ENCODE measurements around the gene CDC25B.

CDC25B gene

GRCh38 chr20:3795511-3796468 is at the start of gene CDC25B:
Gene CDC25B, plus strand, starts transcription at chr20:3796310. Its CDS starts 222 bp downstream, at chr20:3796532.
- peak; percentile 90 for DNase-seq (ENCODE audit: low spot score)

DNA sequence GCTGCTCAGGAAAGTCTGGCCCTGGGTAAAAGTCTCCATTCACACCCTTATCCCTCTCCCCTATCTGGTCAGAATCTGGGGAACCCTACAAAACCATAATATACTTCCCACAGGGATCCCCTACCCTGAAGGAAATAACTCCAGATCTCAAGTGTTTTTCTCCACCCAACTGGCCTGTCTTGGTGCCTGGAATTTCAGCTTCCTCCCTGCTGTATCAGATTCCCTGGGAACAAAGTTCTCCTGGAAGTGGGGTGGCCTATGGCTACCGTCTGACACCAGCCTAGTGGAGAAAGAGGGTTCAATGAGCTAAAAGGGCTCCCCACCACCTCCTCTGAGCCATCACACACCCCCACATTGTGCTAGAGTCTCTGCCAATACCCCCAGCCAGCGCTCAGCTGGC is 48.6 kb upstream of the CDC25B start:
- DNase-seq (ENCODE audit: low spot score): no peak

DNA sequence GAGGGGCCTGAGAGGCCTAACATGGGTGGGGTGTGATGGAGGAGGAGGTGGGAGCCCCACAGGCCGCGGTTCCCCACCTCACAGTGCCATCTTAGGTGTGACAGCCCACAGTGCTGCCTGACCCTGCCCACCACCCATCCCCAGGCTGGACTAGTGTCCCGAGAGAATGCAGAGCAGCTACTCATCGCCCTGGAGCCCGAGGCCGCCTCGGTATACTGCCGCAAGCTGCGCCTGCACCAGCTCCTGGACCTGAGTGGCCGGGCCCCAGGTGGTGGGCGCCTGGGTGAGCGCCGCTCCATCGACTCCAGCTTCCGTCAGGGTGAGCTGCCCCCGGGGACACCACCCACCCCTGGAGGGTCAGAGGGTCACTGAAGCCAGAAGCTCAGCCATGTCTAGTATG is 48.0 kb upstream of the CDC25B start:
- DNase-seq (ENCODE audit: low spot score): no peak

- DNase-seq (ENCODE audit: low spot score): no peak
Observed at GRCh38 chr20:3749087-3749688, 46.9 kb upstream of the CDC25B start.

GRCh38 chr20:3749689-3750531 is 46.2 kb upstream of the CDC25B start:
- no peak for DNase-seq (ENCODE audit: low spot score)

- DNase-seq (ENCODE audit: low spot score): no peak
Observed at GRCh38 chr20:3751305-3751674, 44.8 kb upstream of the CDC25B start.

DNA sequence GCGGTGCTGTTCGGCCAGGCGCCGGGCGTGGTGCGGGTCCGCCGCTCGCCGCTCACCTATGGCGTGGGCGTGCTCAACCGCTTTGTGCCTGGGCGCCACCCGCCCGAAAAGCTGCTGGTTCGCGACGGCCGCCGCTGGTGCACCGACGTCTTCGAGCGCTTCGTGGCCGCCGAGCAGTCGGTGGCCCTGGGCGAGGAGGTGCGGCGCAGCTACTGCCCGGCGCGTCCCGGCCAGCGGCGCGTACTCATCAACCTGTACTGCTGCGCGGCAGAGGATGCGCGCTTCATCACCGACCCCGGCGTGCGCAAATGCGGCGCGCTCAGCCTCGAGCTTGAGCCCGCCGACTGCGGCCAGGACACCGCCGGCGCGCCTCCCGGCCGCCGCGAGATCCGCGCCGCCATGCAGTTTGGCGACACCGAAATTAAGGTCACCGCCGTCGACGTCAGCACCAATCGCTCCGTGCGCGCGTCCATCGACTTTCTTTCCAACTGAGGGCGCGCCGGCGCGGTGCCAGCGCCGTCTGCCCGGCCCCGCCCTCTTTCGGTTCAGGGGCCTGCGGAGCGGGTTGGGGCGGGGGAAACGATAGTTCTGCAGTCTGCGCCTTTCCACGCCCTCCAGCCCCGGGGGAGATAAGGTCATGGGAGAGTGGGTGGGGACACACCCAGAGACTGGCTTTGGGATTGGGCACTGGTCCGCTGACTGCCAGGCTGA is 44.3 kb upstream of the CDC25B start:
- DNase-seq (ENCODE audit: low spot score): peak; percentile 53

DNA sequence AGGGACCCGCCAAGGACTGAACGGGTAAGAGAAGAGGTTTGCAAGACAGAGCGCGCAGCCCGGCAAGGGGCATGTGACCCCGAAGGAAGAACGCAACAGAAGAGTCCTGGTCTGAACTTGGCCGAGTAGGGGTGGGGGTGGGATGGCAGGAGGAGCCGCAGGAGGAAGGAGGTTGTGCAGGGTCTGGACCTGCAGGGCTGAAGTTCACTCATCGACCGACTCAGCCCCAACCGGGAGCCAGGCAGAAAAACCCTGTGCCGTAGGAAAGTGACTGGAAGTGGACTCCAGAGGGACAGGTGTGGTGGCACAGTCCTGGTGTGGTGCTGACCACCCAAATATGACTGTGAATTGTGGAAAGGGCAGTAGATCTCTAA is 43.7 kb upstream of the CDC25B start:
- no peak for DNase-seq (ENCODE audit: low spot score)

- peak; percentile 70 for DNase-seq (ENCODE audit: low spot score)
Observed at GRCh38 chr20:3753098-3753497, 43.0 kb upstream of the CDC25B start.

DNA sequence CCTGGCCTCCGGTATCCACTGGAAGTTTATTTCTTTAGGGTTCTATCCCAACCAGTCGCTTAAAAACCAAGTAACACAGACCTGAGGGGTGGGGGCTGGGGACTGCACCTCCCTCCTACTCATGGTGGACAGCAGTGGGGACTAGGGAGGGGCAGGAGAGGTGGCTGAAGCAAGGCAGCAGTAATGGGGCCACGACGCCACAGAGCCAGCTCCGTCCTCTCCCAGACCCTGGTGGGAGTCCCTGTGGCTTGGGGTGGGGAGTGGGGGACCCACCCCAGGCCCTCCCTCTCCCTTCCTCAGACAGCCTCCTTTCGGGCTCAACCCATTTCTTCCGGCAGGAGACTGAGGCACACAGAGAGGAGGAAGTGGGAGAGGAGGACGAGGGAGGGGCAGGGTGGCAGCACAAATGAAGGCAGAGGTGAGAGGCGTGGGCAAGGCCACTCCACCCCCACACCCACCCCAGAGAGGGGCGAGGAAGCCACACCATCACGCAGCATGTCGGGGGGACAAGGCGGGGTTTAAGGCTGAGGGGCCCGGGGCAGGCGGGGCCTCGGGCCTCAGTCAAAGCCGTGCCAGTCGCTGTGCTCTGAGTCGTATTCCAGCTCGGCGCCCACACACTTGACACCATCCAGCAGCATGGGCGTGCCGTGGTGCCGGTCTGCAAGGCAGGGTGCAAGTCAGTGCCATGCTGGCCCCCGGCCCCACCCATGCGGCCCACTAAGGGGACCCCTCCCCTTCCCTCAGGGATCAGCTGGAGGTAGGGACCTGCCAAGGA is 42.4 kb upstream of the CDC25B start:
- DNase-seq (ENCODE audit: low spot score): no peak

DNA sequence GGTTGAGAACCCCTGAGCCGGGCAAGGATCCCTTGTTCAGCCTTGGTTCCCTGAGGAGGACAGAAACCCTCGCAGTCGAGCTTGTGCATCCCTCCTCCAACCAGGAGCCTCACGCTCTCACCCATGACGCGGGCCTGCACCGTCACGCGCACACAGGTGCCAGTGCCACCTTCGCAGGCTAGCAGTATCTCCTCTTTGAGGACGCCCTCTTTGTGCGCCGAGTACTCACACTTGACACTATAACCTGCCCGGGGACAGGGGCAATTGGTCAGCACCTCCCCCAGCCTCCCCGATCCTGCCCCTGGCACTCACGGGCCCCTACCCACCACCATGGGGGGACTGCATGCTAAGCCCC is 41.9 kb upstream of the CDC25B start:
- no peak for DNase-seq (ENCODE audit: low spot score)

- DNase-seq (ENCODE audit: low spot score): no peak
Observed at GRCh38 chr20:3755269-3755668, 40.8 kb upstream of the CDC25B start.

DNA sequence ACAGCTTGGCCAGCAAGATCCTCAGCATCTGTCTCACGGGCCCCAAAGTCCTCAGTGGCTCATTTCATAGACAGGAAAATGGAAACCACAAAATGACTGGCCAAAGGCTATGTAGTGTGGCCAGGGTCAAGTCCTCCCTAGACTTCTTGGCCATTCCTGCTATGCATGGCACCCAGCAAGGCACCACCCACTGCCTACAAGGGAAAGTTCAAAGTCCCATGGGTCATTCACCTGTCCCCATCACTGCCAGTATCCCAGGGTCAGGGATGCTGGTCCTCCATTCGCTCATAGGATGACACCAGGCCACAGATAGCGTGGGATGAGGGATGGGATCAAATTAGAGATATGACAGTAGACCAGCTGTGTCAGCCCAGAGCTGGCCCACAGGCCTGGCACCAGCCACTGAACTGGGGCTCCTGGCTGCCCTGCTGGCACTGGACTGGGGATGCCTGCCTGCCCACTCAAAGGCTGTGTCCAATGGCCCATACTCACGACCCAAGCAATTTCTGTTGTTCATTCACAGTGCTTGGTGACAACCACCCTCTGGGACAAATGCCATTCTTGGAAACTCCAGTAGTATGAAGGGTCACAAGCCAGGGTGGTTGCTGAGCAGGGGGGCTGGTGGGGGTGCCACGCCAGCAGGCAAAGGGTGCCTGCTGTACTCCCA is 40.2 kb upstream of the CDC25B start:
- DNase-seq (ENCODE audit: low spot score): no peak

DNA sequence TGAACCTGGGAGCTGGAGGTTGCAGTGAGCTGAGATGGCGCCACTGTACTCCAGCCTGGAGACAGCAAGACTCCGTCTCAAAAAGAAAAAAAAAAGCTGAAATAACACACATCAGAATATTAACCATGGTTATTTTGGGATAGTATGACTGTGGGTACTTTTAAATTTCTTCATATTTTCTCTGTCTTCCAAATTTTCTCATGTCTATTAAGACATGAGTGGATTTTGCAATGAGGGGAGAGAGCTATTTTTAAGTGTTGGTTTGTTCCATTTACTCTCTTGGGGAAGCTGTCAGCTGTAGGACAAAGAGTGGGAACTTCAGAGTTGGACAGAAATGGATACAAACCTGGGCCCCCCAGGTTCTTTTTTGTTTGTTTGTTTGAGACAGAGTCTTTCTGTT is 38.8 kb upstream of the CDC25B start:
- DNase-seq (ENCODE audit: low spot score): no peak

- DNase-seq (ENCODE audit: low spot score): no peak
Observed at GRCh38 chr20:3758566-3758965, 37.5 kb upstream of the CDC25B start.

- DNase-seq (ENCODE audit: low spot score): no peak
Observed at GRCh38 chr20:3759316-3759823, 36.7 kb upstream of the CDC25B start.

GRCh38 chr20:3759884-3760283 is 36.2 kb upstream of the CDC25B start:
- DNase-seq (ENCODE audit: low spot score): no peak

DNA sequence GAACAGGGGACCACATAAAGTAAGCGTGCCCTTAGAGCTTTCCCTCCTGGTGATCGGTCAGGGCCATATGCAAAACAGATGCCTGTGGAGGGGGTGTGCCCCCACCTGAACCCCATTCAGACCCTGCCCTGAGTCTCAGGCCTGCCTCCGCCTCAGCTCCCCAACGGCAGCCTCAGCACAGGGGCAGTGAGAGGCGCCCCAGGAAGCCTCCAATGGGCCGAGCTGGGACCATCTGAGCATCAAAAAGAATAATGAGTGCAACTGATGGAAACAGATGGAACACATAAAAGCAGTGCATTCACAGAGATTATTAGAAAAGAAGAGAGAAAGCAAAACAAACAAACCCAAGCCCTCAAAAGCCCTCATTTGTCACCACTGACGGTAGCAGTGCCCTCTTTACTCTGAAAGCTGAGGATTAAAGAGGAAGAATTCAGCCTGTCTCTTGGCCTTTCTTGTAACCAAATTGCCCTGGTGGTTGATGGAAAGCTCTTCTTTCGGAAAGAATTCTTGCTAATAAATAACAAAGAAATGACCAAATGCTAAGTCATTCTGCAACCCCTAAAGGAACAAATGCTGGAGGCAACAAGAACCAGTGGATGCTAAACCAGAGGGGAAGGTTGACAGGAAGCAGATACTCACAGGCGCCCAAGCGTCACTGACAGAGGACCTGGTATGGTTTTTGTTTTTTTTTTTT is 35.3 kb upstream of the CDC25B start:
- no peak for DNase-seq (ENCODE audit: low spot score)

DNA sequence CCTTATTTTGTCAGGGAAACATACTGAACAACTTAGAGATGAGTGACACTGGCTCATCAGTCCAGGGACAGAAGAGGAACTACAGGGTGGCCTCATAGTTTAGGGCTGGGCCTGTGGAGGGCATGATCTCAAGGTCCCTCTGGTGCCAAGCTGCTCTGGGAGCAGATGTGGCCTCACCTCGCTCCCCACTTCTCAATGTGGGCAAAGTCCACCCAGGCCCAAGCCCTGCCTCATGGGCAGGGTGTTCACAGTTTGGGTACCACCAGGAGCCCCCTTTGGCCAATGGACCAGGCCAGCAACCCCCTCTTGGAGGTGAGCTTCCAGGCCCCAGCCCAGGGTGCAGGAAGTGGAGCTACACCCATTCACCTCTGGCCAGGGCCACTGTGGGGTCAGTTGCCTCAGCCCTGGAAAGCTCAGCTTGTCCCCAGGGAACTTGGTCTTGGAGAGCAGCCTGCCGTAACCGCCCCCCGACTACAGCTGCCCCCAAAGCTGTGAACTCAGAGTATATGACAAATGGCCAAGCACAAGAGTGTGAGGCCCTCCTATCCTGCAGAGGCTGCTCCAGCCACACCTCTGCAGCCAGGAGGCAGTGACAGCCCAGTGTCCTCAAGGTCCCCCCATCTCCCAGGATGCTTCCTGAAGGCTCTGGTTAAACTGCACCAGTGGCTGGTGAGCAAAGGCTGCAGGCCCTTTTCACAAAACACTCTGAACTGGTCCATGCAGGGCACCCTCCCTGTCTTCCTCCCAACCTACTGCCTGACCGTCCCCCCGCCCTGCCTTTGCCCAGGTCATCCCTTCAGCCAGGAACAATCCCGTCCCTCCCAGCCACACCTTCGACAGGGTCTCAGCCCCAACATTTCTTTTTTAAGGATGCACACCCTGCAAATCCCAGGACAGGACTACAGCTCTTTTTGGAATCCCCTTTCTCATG is 32.2 kb upstream of the CDC25B start:
- DNase-seq (ENCODE audit: low spot score): no peak

All from CD4-positive, alpha-beta T cell treated with Interleukin-2 at 100 ng/mL for 4 hours (primary cell).